Right lobe of liver (tissue), 6 donors: Measurements from ENCODE around the gene AP4E1. TPM values are rescaled to one million over a fixed set of nuclear protein-coding genes. Genes with fewer than 3 reads are reported as not detected.
"Not testable (repeated sequence)": the region's sequence is repeated elsewhere in the genome, so short reads cannot be mapped to it uniquely, and the experiment has no call there.

Source experiments
- ATAC-seq, 4 donors: fragments of 200-7000 bp; cut with Tn5 transposase; one replicate each; pipeline ENCODE4 v1.9.1; 2020; ENCODE audit warnings: mild to moderate bottlenecking in 4 of 4, moderate library complexity in 4 of 4
- DNase-seq, 3 donors: peaks; one replicate each; pipeline ENCODE4 v3.0.0-alpha.2; 2020
- H3K27ac ChIP-seq, 3 donors: fragments of 200-600 bp; one replicate each; pipeline ENCODE4 v1.8.0; 2022
- H3K27me3 ChIP-seq, 2 donors: fragments of 200-600 bp; one replicate each; pipeline ENCODE4 v1.8.0; 2022
- H3K36me3 ChIP-seq, 4 donors: fragments of 200-600 bp; sonication (generic) in 1 of 4; one replicate each; pipeline versions ENCODE4 v1.5.1 to v1.8.0; 2017 to 2022; ENCODE audit warnings: control low read depth in 1 of 4
- H3K4me1 ChIP-seq, 4 donors: fragments of 200-600 bp; sonication (generic) in 1 of 4; one replicate each; pipeline versions ENCODE4 v1.5.1 to v1.8.0; 2017 to 2022; ENCODE audit warnings: control low read depth in 1 of 4
- H3K4me3 ChIP-seq, 3 donors: fragments of 200-600 bp; one replicate each; pipeline ENCODE4 v1.8.0; 2022
- H3K9me3 ChIP-seq, 4 donors: fragments of 200-600 bp; sonication (generic) in 1 of 4; one replicate each; pipeline versions ENCODE4 v1.5.1 to v1.8.0; 2017 to 2022; ENCODE audit warnings: control low read depth in 1 of 4
- POLR2A ChIP-seq: fragments of 450-650 bp; IDR thresholded peaks from one replicate; pipeline ENCODE4 v1.6.1; 2017; ENCODE audit warnings: antibody characterized with exemption, mild to moderate bottlenecking
- WGBS: methylation state at CpG from one replicate; pipeline ENCODE4 v1.1.6; 2018; ENCODE audit warnings: low coverage, low lambda C conversion rate; ENCODE audit not compliant: insufficient coverage; ENCODE audit errors: missing lambda C conversion rate; 5-methylcytosine and 5-hydroxymethylcytosine counted together
- intact Hi-C, 2 donors: fragments of 100-400 bp; cut with DNase I; formaldehyde crosslinking; loops; one replicate each; pipeline versions ENCODE4 v1.11.2 to v1.14.1; 2022
- total RNA-seq, 6 experiments: library from RNA; depleted of rRNA in 2 of 6; stranded (reverse); fragments of >200 nt in 2 of 6; fragmentation: NEBNext Ultra II Directional in 3 of 6; extraction: Animal tissue kit (Norgen Biotek cat#: 25700) in 3 of 6; gene quantifications; one replicate each; pipeline versions ENCODE4 v1.1.0 to v1.2.4, GENCODE V29; 2016 to 2023
- TF ChIP-seq, protein P1 (sequence below), 4 donors: fragments of 200-600 bp in 3 of 4; fragments of 450-650 bp in 1 of 4; IDR thresholded peaks; one replicate each; pipeline versions ENCODE4 v1.5.1 to v1.8.0; 2016 to 2022; ENCODE audit warnings: antibody characterized with exemption in 4 of 4, mild to moderate bottlenecking in 2 of 4
- donor health status: DM: no; HTN: yes; CAD: no.
- donor health status: DM: no; HTN: no; CAD: no.
- donor health status: DM: no; HTN: no; CAD: no.
- donor health status: DM: no; HTN: yes; CAD: no.
- donor health status: DM: no; HTN: yes; CAD: no.

The AP4E1 gene
- total RNA-seq, 6 experiments from 2014 or later, result 4.2 to 5.4 (median 5.0) TPM

DNA sequence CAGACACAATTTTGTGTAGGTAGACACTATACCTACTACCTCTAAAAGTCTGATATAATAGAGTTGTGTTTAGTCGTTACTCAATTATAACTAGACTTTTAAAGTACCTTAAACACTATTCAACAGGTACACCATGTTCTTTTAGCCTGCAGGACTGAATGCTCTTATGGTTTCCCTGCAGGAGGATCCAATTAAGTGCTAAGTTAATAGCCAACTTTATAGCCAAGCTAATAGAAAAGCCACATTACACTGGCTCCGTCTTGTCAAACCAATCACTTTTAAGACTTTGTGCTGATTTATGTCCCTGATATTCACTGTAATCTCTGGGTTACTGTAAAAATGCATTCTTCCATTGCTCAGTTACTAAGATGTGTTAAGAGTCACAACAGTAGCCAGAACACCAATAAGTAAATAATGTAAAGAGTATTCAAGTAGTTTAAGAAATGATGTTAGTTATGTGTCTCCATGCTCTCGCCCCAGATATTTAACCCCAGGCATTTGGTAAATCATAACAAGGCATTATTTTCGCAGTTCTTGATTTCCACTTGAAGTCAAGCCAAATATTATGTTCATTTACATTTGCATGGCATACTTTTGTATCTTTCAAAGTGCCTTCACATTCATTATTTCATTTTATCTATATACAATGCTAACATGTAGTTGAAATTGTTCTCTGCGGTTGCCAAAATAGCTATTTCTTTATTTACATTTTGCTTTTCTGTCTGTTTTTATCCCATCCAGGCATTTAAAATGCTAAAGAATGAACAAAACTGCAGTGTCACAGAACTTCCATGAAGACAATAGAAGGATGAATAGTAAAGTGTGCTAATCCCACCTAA lies 42.7 kb upstream of the AP4E1 start:
- 89% methylated on average over 5 of the region's 5 CpGs for WGBS
- intact Hi-C loops, result no loop called here
- no peaks in the 10 kb centered on the region for H3K4me1 ChIP-seq
- no peaks in the 10 kb centered on the region for H3K36me3 ChIP-seq
- no peak overlapping the region for H3K4me3 ChIP-seq
- no peaks in the 10 kb centered on the region for H3K9me3 ChIP-seq
- H3K27me3 ChIP-seq, result no peaks in the 10 kb centered on the region
- H3K27ac ChIP-seq, result no peak overlapping the region
- TF ChIP-seq, protein P1, sequence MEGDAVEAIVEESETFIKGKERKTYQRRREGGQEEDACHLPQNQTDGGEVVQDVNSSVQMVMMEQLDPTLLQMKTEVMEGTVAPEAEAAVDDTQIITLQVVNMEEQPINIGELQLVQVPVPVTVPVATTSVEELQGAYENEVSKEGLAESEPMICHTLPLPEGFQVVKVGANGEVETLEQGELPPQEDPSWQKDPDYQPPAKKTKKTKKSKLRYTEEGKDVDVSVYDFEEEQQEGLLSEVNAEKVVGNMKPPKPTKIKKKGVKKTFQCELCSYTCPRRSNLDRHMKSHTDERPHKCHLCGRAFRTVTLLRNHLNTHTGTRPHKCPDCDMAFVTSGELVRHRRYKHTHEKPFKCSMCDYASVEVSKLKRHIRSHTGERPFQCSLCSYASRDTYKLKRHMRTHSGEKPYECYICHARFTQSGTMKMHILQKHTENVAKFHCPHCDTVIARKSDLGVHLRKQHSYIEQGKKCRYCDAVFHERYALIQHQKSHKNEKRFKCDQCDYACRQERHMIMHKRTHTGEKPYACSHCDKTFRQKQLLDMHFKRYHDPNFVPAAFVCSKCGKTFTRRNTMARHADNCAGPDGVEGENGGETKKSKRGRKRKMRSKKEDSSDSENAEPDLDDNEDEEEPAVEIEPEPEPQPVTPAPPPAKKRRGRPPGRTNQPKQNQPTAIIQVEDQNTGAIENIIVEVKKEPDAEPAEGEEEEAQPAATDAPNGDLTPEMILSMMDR (IDR thresholded peaks at IDR 0.05), result no peak
- TF ChIP-seq POLR2A, result no peak
- ATAC-seq, result no peak
- no peak for DNase-seq

DNA sequence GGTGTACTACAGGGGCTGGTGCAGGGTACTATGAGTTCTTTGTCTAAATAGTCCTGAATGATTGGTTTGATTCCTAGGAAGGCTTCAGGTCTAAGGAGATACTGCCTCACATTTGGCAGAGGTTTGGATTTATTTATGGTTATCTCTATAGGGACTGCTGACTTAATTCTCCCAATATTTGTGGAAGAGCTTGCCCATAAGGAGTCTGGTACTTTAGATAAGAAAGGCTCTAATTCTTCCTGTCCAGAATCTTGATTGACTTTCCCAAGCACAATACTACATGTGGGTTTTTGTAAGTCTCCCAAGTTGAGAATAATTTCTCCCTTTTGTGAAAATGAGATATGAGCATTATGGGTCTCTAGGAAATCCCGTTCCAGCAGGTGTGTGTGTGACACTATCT lies 36.7 kb upstream of the AP4E1 start:
- Histone ChIP-seq H3K4me3 (no peak overlapping the region), H3K9me3 (no peaks in the 10 kb centered on the region), H3K4me1 (peaks cover 0 to 24% (median 6%) of the 10 kb centered on the region in 4 donors), H3K36me3 (no peaks in the 10 kb centered on the region), H3K27me3 (no peaks in the 10 kb centered on the region), H3K27ac (no peak overlapping the region)
- no peak for ATAC-seq
- TF ChIP-seq, protein P1 (IDR thresholded peaks at IDR 0.05), result no peak
- no peak for TF ChIP-seq POLR2A
- DNase-seq, result no peak
- intact Hi-C loops, result loop anchor here (10.0 kb wide), 2 partner anchors 177 to 197 kb away; no protein-coding TSS in a partner anchor
- WGBS, result 100% methylated on average over 1 of the region's 1 CpG

DNA sequence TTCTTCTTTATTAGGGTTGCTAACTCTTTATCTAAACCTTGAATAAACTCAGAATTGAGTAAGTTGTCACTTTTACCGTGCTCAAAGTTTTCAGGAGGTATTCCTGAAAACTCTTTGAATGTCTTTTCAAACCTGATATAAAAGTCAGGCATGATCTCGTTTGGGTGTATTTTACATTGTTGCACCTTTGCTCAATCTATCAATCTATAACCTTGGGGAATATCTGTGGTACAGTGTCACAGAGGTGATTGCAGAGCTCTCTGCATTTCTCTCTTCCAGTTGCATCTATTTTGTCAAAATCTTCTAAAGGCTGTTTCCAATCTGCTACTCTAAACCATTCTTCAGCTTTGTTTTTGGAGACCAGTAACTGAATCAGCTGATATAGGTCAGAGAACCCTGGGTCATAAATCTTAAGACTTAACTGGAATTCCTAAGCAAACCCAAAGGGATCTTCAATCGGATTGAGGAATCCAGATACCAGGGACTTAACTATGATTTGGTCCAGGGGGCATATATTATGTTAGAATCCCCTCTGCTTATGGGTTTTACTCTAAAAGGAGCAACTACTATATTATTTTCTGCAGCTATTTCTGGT lies 35.6 kb upstream of the AP4E1 start:
- WGBS, result 53% methylated on average over 3 of the region's 3 CpGs
- DNase-seq (no peak), ATAC-seq (no peak)
- Histone ChIP-seq H3K27me3 (no peaks in the 10 kb centered on the region), H3K36me3 (no peaks in the 10 kb centered on the region), H3K4me1 (peaks cover 0 to 24% (median 8%) of the 10 kb centered on the region in 4 donors), H3K4me3 (no peak overlapping the region), H3K9me3 (no peaks in the 10 kb centered on the region), H3K27ac (no peak overlapping the region)
- intact Hi-C loops, result loop anchor here (10.0 kb wide), 2 partner anchors 178 to 198 kb away; no protein-coding TSS in a partner anchor
- TF ChIP-seq, protein P1 (IDR thresholded peaks at IDR 0.05), result no peak
- no peak for TF ChIP-seq POLR2A

DNA sequence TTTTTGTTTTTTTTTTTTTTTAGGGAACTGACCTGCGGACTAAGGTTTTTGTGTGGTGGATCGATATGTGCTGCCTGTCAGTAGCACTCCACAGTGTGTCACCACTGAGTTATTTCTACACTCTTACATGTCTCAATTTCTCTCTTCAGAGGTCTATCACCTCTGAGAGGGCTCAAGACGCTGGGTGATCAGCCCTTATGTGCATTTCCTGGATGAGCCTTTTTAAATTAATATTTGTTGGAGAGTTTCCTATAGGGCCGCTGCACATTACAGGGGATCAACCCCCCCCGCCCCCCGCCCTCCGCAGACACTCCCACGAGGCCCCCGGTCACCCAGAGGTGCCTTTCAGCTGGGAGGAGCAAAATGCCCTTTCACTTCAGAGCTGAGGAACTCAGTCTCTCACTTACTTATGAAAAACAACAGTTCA lies 34.5 kb upstream of the AP4E1 start:
- ATAC-seq (peak; percentile 84 to 90 (median 88)), DNase-seq (no peak)
- Histone ChIP-seq H3K36me3 (no peaks in the 10 kb centered on the region), H3K4me3 (peak overlapping the region; percentile 27 to 43 (median 36)), H3K27ac (peak overlapping the region; percentile 8 to 72 (median 38)), H3K4me1 (peaks cover 0 to 24% (median 8%) of the 10 kb centered on the region in 4 donors), H3K9me3 (no peaks in the 10 kb centered on the region), H3K27me3 (no peaks in the 10 kb centered on the region)
- intact Hi-C loops, result loop anchor here (10.0 kb wide), 2 partner anchors 179 to 199 kb away; no protein-coding TSS in a partner anchor
- no peak for TF ChIP-seq POLR2A
- TF ChIP-seq, protein P1 (IDR thresholded peaks at IDR 0.05), result peak in 3 of 4 donors; percentile 29 to 46 (median 43)
- 21% methylated on average over 9 of the region's 9 CpGs for WGBS

DNA sequence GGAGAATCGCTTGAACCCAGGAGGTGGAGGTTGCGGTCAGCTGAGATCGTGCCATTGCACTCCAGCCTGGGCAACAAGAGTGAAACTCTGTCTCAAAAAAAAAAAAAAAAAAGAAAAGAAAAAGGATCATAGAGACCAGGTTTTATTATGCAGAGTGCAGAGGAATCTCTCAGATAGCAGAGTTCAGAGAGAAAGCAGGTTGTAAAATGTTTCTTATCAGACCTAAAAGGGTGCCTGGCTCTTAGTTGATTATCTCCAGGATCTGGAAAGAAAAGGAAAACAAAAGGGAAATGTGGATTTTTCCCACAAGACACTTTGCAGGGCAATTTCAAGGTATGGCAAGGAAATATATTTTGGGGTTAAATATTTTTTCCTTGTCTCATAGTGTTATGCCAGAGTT lies 33.2 kb upstream of the AP4E1 start:
- not testable (repeated sequence) for H3K9me3 ChIP-seq, ATAC-seq, H3K27me3 ChIP-seq, DNase-seq, H3K27ac ChIP-seq, H3K4me3 ChIP-seq, H3K36me3 ChIP-seq
- intact Hi-C loops, result loop anchor here (10.0 kb wide), 2 partner anchors 180 to 200 kb away; no protein-coding TSS in a partner anchor
- WGBS, result 94% methylated on average over 2 of the region's 3 CpGs
- H3K4me1 ChIP-seq, result peaks cover 0 to 24% (median 8%) of the 10 kb centered on the region in 4 donors
